Fibroblast of lung (primary cell): ENCODE data around the gene AK1. TPM values are rescaled to one million over a fixed set of nuclear protein-coding genes. Genes with fewer than 3 reads are reported as not detected.

Experiments used
- DNase-seq, 2 donors: peaks; one replicate each; pipeline versions ENCODE4 v3.0.0 to v3.0.0-alpha.2; 2010; ENCODE audit warnings: low read depth in 2 of 2
- H2AFZ ChIP-seq: 2 replicates; pipeline ENCODE4 v1.5.1; 2012; ENCODE audit warnings: low read length, control low read depth, inconsistent platforms
- H3K27ac ChIP-seq: 2 replicates; pipeline ENCODE4 v1.5.1; 2011; ENCODE audit warnings: low read length, control low read depth; ENCODE audit not compliant: insufficient read depth
- H3K27me3 ChIP-seq: 2 replicates; pipeline ENCODE4 v1.5.1; 2011; ENCODE audit warnings: mild to moderate bottlenecking, low read length; ENCODE audit not compliant: control insufficient read depth, insufficient read depth
- H3K36me3 ChIP-seq: 2 replicates; pipeline ENCODE4 v1.5.1; 2011; ENCODE audit warnings: low read length; ENCODE audit not compliant: control insufficient read depth, insufficient read depth
- H3K4me1 ChIP-seq: 2 replicates; pipeline ENCODE4 v1.5.1; 2011; ENCODE audit warnings: low read length; ENCODE audit not compliant: control insufficient read depth, insufficient read depth; ENCODE audit errors: extremely low read depth
- H3K4me2 ChIP-seq: 2 replicates; pipeline ENCODE4 v1.5.1; 2011; ENCODE audit warnings: low read length, control low read depth; ENCODE audit not compliant: insufficient read depth; ENCODE audit errors: extremely low read depth
- H3K4me3 ChIP-seq, 4 experiments: fragments of 200-600 bp in 1 of 4; sonication (generic) in 1 of 4; replicated peaks in 1 of 4; 2 replicates each; pipeline ENCODE4 v1.5.1; 2011 to 2016; ENCODE audit warnings: low read length in 4 of 4, low read depth in 3 of 4, mild to moderate bottlenecking in 3 of 4, control low read depth in 2 of 4, inconsistent platforms in 1 of 4, mixed read lengths in 1 of 4; ENCODE audit not compliant: insufficient read depth in 1 of 4; ENCODE audit errors: control extremely low read depth in 1 of 4
- H3K79me2 ChIP-seq: 2 replicates; pipeline ENCODE4 v1.5.1; 2012; ENCODE audit warnings: mild to moderate bottlenecking, low read length, inconsistent platforms; ENCODE audit not compliant: control insufficient read depth, insufficient read depth
- H3K9ac ChIP-seq: 2 replicates; pipeline ENCODE4 v1.5.1; 2011; ENCODE audit warnings: mild to moderate bottlenecking, low read length, control low read depth; ENCODE audit not compliant: insufficient read depth
- H3K9me3 ChIP-seq: 2 replicates; pipeline ENCODE4 v1.5.1; 2012; ENCODE audit warnings: low read depth, low read length; ENCODE audit not compliant: control insufficient read depth, insufficient read depth
- H4K20me1 ChIP-seq: 2 replicates; pipeline ENCODE4 v1.5.1; 2011; ENCODE audit warnings: low read length; ENCODE audit not compliant: control insufficient read depth, insufficient read depth; ENCODE audit errors: extremely low read depth
- EZH2 ChIP-seq: IDR thresholded peaks from 2 replicates; pipeline ENCODE4 v1.5.1; 2012; ENCODE audit warnings: low read length, control low read depth, mild to moderate bottlenecking; ENCODE audit errors: missing control alignments
- polyA plus RNA-seq, 2 donors: library from polyadenylated mRNA; depleted of rRNA in 1 of 2; stranded (reverse) in 1 of 2; unstranded in 1 of 2; fragments of >200 nt; gene quantifications; 2 replicates each; pipeline ENCODE4 v1.2.1, GENCODE V29; 2011 to 2012; ENCODE audit warnings: missing spikeins in 1 of 2
- total RNA-seq: library from RNA; depleted of rRNA; stranded (reverse); fragments of >200 nt; gene quantifications from 2 replicates; pipeline ENCODE4 v1.2.1, GENCODE V29; 2014
- TF ChIP-seq, protein P1 (sequence below), 2 donors: IDR thresholded peaks in 1 of 2; conservative IDR thresholded peaks in 1 of 2; 1 replicate in 1 of 2; 2 replicates in 1 of 2; pipeline ENCODE4 v1.5.1; 2011 to 2012; ENCODE audit warnings: low read length in 2 of 2, control low read depth in 1 of 2, inconsistent platforms in 1 of 2, low read depth in 1 of 2, mild to moderate bottlenecking in 1 of 2

Gene AK1
- total and polyA plus RNA-seq, 2 donors (not counting 1 experiment from before 2014, with no cell fraction given), result 47.6 to 73.1 TPM

DNA sequence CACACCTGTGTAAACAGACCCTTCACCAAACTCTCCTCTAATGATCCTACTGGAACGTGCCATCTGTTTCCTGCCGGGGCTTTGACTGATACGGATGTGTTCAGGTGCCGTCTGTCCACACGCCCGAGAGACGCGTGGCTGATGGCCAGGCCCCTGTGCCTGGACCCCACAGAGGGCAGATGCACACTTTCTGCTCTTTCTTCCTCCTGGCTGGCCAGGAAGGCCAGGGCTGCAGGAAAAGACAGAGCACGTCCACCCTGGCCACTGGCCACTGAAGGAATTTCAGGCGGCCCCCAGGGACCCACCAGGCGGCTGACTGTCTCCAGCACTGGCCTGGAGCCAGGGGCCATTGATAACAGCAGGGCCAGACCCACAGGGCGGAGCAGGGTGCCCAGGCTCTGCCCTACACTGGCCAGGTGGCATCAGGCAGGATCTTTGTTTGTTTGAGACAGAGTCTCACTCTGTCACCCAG lies 19.4 kb downstream of the AK1 start:
- no peak for DNase-seq
- no peak for TF ChIP-seq EZH2
- TF ChIP-seq, protein P1, sequence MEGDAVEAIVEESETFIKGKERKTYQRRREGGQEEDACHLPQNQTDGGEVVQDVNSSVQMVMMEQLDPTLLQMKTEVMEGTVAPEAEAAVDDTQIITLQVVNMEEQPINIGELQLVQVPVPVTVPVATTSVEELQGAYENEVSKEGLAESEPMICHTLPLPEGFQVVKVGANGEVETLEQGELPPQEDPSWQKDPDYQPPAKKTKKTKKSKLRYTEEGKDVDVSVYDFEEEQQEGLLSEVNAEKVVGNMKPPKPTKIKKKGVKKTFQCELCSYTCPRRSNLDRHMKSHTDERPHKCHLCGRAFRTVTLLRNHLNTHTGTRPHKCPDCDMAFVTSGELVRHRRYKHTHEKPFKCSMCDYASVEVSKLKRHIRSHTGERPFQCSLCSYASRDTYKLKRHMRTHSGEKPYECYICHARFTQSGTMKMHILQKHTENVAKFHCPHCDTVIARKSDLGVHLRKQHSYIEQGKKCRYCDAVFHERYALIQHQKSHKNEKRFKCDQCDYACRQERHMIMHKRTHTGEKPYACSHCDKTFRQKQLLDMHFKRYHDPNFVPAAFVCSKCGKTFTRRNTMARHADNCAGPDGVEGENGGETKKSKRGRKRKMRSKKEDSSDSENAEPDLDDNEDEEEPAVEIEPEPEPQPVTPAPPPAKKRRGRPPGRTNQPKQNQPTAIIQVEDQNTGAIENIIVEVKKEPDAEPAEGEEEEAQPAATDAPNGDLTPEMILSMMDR (conservative IDR thresholded peaks at IDR 0.05 in 1 of 2, IDR thresholded peaks at IDR 0.05 in 1 of 2; ENCODE audit: low read depth in 1 of 2, low read length in 2 of 2), result no peak
- Histone ChIP-seq H3K4me2 (no peak overlapping the region), H3K4me1 (peaks cover 10% of the 10 kb centered on the region), H3K27ac (no peak overlapping the region), H3K9me3 (no peaks in the 10 kb centered on the region), H3K9ac (no peak overlapping the region), H3K36me3 (no peaks in the 10 kb centered on the region), H3K4me3 (no peak overlapping the region), H3K79me2 (peaks cover 14% of the 10 kb centered on the region), H4K20me1 (no peaks in the 10 kb centered on the region), H2AFZ (no peak overlapping the region), H3K27me3 (no peaks in the 10 kb centered on the region)

DNA sequence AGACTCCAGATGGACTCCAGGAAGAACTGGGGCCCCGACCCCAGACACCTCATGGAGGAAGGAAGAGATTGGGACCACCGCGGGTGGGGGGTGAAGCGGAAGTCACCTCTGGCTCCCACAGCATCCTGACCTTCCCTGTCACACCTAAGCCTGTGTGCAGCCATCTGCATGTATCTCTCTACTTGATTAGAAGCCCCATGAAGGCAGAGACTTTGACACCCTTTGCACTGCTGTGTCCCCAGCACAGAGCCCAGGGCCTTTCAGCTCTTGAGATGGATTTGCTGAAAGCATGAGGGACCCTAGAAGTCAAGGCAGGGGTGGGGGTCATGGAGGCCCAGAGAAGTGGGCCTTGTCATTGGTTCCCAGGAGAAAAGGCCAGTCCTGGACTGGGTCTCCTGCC lies 20.2 kb downstream of the AK1 start:
- H3K4me2 ChIP-seq, result no peak overlapping the region
- no peak overlapping the region for H3K27ac ChIP-seq
- H3K27me3 ChIP-seq, result no peaks in the 10 kb centered on the region
- H2AFZ ChIP-seq, result no peak overlapping the region
- H3K36me3 ChIP-seq, result no peaks in the 10 kb centered on the region
- H3K4me3 ChIP-seq, result no peak overlapping the region
- peaks cover 11% of the 10 kb centered on the region for H3K4me1 ChIP-seq
- no peaks in the 10 kb centered on the region for H4K20me1 ChIP-seq
- TF ChIP-seq, protein P1 (conservative IDR thresholded peaks at IDR 0.05 in 1 of 2, IDR thresholded peaks at IDR 0.05 in 1 of 2; ENCODE audit: low read depth in 1 of 2, low read length in 2 of 2), result no peak
- no peak for TF ChIP-seq EZH2
- DNase-seq, result no peak
- H3K79me2 ChIP-seq, result peaks cover 22% of the 10 kb centered on the region
- H3K9ac ChIP-seq, result no peak overlapping the region
- H3K9me3 ChIP-seq, result no peaks in the 10 kb centered on the region

DNA sequence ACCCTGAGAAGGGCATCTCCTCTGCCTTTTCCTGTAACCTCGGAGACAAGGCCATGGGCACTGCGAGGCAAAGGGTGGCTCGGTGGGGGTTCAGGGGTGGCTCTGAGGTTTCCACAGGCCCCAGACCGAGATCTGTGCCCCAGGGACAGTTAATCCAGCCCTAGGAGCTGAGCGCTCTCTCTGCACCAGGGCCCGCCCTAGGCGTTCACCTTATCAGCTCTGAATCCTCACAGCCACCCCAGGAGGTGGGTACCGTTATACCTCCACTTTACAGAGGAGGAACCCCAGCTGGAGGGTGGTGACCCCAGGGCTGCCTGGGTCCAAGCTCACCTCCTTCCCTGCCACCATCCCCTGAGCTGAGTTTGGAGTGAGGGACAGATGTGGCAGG lies 20.8 kb downstream of the AK1 start:
- Histone ChIP-seq H3K9ac (no peak overlapping the region), H3K4me1 (peaks cover 11% of the 10 kb centered on the region), H3K4me2 (no peak overlapping the region), H2AFZ (no peak overlapping the region), H3K36me3 (peaks cover 2% of the 10 kb centered on the region), H4K20me1 (no peaks in the 10 kb centered on the region), H3K4me3 (no peak overlapping the region), H3K27ac (no peak overlapping the region), H3K79me2 (peaks cover 28% of the 10 kb centered on the region), H3K27me3 (no peaks in the 10 kb centered on the region), H3K9me3 (no peaks in the 10 kb centered on the region)
- no peak for TF ChIP-seq EZH2
- TF ChIP-seq, protein P1 (conservative IDR thresholded peaks at IDR 0.05 in 1 of 2, IDR thresholded peaks at IDR 0.05 in 1 of 2; ENCODE audit: low read depth in 1 of 2, low read length in 2 of 2), result no peak
- no peak for DNase-seq
